Skin epidermis (tissue), 12 donors: ENCODE data around the gene FBXO34.
A peak's percentile ranks its signal among the peaks of the same experiment; 100 is the strongest.
"Not testable (repeated sequence)": the region's sequence is repeated elsewhere in the genome, so short reads cannot be mapped to it uniquely, and the experiment has no call there.

Experiments
- H3K27ac ChIP-seq, 21 experiments: fragments of 200-600 bp; sonication (generic) in 11 of 21; one replicate each; pipeline ENCODE4 v1.5.0; 2020; ENCODE audit warnings: mild to moderate bottlenecking in 3 of 21, inconsistent platforms in 2 of 21, moderate library complexity in 2 of 21
- H3K4me3 ChIP-seq, 7 experiments: fragments of 200-600 bp; sonication (generic) in 2 of 7; one replicate each; pipeline ENCODE4 v1.5.0; 2020; ENCODE audit warnings: inconsistent platforms in 2 of 7, mild to moderate bottlenecking in 2 of 7, moderate library complexity in 1 of 7

Gene FBXO34

DNA sequence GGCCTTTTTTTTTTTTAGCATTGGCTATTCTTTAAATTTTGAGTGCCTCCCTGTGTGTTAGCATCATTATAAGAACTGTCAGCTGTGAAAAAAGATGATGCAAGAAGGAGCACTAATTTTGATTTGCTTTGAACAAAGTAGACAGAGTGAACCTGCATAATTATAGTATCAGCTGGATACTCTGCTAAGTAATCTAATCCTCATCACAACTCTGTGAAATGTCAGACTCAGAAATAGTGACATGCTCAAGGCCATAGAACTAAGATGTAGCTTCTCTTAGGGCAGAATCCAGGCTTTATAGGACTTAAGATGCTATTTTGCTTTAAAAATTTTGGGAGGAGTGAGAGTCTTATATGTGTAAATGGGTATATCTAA lies 31.9 kb downstream of the FBXO34 start:
- no peak overlapping the region for H3K27ac ChIP-seq
- no peak overlapping the region for H3K4me3 ChIP-seq

DNA sequence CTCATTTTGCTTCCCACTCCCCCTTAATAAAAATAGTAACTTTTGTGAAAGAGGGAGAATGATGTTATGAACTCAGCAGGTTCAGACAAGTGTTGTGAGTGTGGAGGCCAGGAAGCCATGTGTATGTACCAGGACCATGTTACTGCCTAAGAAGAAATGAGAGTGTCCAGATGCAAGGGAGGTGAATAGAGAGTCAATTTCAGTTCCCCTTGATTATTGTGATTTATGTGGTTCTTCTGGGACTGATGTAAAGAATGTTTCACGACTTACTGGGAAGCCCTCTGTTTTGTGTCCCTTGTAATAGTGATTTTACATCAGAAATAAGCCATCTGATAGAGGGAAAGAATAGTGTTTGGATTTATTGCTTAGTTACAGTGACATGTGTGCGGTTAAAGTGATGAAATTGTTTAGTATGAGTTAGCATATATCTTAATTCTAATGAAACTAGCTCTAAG lies 32.5 kb downstream of the FBXO34 start:
- no peak overlapping the region for H3K27ac ChIP-seq
- H3K4me3 ChIP-seq, result no peak overlapping the region

DNA sequence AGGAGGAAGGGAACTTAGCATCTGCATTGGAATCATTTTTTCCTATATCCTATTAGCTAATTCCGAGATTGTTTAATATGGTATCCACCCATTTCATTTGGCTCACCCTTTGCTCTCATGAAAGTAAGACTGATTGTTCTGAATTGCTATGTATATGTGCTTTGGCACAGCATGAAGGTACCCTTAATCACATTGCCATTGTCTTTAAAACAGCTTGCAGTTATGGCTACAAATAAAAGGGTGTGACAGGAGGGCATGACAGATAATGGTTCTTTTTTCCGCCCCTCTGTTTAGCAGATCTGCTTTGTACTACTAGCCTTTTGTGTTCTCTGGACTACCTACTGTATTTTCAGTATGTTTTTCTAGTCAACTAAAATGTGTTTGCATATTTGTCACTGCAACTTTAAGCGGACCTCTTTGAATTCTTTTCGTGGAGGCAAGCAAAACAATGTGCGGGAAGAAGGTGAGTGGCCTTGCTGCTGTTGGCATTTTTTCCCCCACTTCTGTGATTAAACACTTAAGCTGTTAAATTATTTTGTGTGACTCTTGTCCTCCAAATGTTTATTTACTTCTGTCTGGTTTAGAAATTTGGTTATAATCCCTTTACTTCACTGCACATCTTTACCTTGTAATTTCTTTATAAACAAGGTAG lies 35.8 kb downstream of the FBXO34 start:
- no peak overlapping the region for H3K4me3 ChIP-seq
- peak overlapping the region in 1 of 21 experiments; percentile 51 for H3K27ac ChIP-seq

DNA sequence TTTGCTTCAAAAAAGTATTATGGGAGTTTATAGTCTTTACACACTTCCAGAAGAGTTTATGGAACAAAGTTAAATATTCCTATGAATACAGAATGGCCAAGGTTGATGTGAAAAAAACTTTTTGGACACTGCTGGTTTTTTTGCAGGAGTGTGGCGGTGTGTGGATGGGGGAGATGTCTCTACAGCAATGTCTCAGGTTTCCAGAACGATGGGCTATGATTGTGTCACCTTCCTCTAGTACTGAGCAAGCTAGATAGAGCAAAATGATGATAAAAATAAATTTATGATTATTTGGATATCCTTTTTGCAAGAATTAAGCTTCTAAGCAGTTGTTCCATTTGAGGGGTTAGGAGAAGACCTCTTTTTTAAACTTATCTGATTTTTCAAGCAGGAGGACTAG lies 37.9 kb downstream of the FBXO34 start:
- no peak overlapping the region for H3K4me3 ChIP-seq
- H3K27ac ChIP-seq, result no peak overlapping the region

DNA sequence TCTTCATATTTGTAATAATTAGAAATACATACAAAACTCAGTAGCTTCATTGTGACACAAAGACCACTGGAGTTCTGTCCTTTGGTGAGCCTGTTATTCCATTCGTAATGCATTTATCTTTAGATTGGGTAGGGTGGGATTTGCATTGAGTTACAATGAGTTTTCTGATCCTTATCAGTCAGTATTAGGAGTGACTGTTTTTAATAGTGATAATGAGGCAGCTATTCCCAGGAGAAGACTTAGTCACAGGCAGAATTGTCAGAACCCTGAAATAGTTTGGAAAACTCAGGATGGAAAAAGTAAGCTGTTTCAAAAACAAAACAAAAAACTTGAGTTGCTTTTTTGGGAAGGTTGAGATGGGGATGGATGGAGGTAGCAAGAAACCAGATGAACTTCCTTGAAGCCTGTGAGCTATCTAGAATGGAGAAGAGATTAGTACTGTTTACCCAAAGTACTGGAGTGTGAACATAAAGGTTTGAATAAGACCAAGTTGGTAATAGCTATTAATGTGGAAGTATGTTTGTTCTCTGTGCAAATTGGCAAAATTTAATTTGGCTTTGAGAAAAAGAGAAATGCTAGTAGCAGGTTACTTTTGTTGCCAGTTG lies 38.6 kb downstream of the FBXO34 start:
- no peak overlapping the region for H3K27ac ChIP-seq
- H3K4me3 ChIP-seq, result no peak overlapping the region

DNA sequence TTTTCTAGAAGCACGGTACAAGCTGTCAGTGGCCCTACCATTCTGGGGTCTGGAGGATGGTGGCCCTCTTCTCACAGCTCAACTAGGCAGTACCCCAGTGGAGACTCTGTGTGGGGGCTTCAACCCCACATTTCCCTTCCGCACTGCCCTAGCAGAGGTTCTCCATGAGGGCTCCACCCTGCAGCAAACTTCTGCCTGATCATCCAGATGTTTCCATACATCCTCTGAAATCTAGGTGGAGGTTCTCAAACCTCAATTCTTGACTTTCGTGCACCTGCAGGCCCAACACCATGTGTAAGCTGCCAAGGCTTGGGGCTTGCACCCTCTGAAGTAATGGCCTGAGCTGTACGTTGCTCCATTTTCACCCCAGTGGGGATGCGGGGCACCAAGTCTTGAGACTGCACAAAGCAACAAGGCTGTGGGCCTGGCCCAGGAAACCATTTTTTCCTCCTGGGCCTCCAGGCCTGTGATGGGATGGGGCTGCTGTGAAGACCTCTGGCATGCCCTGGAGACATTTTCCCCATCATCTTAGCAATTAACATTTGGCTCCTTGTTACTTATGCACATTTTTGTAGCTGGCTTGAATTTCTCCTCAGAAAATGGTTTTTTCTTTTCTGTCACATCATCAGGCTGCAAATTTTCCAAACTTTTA lies 41.3 kb downstream of the FBXO34 start:
- not testable (repeated sequence) for H3K27ac ChIP-seq, H3K4me3 ChIP-seq

DNA sequence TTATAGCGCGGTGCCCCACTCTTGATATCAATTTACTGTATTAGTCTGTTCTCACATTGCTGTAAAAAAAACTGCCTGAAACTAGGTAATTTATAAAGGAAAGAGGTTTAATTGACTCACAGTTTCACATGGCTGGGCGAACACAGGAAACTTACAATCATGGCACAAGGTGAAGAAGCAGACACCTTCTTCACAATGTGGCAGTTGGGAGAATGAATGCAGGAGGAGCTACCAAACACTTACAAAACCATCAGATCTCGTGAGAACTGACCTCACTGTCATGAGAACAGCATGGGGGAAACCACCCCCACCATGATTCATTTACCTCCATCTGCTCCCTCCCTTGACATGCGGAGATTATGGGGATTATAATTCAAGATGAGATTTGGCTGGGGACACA lies 42.3 kb downstream of the FBXO34 start:
- Histone ChIP-seq H3K4me3 (no peak overlapping the region), H3K27ac (no peak overlapping the region)

DNA sequence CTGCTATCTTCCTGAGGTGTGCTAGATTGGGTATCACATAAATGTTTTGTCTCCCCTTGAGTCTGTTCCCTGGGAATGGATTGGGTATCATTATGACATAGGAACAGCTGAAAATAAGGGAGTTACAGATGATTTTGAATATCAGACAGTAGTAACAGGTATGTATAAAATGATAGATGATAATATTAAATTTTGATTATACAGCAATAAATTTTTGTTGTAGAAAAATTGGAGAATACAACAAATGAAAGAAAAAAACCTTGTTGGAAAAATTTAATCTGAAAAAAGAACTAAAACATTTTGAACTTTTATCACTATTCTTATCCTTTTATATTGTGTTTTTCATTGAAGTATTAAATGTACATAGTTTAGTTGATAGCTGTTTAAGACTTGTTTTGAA lies 43.2 kb downstream of the FBXO34 start:
- H3K27ac ChIP-seq, result no peak overlapping the region

DNA sequence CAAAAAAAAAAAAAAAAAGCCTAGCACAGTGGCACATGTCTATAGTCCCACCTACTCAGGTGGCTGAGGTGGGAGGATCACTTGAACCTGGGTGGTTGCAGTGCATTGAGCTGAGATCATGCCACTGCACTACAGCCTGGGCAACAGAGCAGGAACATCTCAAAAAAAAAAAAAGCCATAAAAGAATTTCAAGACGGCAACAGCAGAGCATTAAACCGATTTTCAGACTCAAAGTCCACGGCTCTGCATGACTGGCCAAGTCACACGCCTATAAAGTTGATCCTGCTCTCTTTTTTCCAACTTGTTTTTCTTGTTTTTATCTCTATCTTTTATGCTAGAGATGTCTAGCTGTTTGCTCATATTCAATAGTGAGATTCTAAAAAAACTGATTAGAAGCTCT lies 45.3 kb downstream of the FBXO34 start:
- H3K27ac ChIP-seq, result no peak overlapping the region
- no peak overlapping the region for H3K4me3 ChIP-seq

More for the DNA sequence above, 43.2 kb downstream of the FBXO34 start:
- no peak overlapping the region for H3K4me3 ChIP-seq

DNA sequence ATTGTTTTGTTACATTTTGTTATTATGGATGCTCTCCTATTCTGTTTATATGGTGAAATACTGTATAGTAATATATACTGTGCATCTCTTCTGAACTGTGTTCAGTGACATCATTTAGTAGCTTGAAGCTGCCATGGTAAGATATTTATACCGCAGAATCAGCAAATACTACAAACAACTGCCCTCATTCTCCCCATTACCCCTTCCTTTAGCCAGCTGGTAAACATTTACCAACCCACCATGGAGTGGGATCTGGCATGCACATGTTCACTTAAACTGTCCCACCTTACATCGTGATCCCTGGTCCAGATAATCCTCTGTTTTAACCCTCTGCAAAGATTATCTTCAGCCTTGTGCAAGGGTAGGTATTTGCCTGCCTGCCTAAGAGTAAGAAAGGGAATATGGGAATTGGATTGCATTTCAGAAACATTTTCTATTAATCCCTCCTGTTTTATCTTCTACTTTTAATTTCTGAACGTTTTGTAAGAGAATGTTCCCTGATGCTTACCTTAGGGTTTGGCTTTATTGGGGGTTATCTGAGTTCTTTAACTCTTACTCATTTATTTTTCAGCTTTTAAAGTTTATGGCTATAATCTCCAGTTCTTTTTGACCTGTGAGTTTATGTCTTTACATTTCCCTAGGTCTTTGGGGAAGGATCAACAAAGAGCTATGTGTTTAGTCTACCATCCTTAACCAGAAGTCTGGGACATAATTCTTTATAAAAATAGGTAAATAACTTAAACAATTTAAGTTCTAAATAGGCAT lies 46.5 kb downstream of the FBXO34 start:
- no peak overlapping the region for H3K4me3 ChIP-seq
- no peak overlapping the region for H3K27ac ChIP-seq

DNA sequence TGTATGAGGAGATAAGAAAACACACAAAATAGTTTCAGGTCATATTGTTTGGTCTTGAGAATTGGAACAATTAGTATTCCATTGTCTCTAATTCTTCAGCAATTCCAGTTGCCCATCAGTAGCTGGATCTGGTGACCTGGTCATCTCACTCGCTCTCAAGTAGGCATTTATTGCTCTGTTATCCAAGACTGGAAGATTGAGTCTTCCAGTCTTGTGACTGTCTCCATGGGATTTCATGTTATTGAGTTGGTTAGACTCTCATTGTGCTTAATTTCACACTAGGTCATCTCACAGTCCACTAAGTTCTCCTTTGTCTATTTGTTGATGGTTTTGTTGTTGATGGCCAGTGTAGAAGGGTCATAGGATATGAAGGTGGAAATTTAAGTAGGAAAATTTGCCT lies 47.5 kb downstream of the FBXO34 start:
- Histone ChIP-seq H3K27ac (no peak overlapping the region), H3K4me3 (no peak overlapping the region)

DNA sequence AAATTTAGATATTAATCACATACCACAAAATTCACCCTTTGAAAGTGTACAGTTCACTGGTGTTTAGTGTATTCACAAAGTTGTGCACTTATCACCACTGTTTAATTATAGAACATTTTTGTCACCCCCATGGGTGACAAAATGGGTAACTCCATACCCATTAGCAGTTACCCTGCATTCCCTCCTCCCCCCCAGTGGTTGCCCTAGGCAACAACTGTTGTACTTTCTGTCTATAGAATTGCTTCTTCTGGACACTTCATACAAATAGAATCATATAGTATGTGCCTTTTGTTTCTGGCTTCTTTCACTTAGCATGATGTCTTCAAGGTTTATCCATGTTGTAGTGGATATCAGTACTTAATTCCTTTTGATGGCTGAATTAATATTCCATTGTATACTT lies 52.7 kb downstream of the FBXO34 start:
- Histone ChIP-seq H3K4me3 (no peak overlapping the region), H3K27ac (no peak overlapping the region)

DNA sequence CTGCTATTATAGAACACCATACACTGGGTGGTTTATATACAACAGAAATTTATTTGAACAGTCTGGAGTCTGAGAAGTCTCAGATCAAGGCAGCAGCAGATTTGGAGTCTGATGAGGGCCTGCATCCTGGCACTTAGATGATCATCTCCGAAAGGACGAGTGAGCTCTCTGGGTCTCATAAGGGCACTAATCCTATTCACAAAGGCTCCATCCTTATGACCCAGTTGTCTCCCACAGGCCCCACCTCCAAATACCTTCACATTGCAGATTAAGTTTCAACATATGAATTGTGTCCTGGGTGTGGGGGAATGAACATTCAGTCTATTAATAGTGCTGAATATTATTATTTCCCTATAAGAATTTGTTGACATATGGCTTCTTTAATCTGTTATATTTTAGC lies 53.6 kb downstream of the FBXO34 start:
- H3K4me3 ChIP-seq, result no peak overlapping the region
- no peak overlapping the region for H3K27ac ChIP-seq

DNA sequence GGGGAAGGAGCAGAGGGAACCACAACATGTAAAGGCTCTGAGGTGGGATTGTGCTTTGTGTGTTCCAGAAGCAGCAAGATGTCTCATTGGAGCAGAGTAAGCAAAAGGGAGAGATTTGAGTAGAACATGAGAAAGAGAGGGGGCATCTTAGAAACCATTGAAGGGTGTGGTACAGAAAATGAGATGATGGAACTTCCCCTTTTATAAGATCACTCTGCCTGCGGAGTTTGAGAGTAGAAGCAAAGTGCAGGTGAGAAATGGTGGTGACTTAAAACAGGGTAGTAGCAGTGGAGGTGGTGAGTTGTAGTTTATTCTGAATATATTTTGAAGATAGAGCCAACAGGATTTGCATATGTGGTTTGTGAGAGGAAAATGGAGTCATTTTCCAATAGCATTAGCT lies 56.0 kb downstream of the FBXO34 start:
- no peak overlapping the region for H3K27ac ChIP-seq
- H3K4me3 ChIP-seq, result no peak overlapping the region

DNA sequence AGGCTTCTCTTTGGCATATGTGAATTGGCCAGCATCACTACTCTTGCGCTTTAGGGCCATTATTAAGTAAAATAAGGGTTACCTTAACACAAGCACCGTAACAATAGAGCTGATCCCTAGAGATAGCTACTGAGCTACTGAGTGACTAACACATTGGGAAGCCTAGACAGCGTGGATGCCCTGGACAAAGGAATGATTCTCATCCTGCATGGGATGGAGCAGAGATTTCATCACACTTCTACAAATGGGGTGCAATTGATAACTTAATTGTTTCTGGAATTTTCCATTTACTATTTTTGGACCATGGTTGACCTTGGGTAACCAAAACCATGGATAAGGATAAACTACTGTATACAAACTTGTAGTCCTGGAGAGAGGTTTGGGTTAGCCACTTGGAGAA lies 57.1 kb downstream of the FBXO34 start:
- H3K27ac ChIP-seq, result no peak overlapping the region
- no peak overlapping the region for H3K4me3 ChIP-seq

DNA sequence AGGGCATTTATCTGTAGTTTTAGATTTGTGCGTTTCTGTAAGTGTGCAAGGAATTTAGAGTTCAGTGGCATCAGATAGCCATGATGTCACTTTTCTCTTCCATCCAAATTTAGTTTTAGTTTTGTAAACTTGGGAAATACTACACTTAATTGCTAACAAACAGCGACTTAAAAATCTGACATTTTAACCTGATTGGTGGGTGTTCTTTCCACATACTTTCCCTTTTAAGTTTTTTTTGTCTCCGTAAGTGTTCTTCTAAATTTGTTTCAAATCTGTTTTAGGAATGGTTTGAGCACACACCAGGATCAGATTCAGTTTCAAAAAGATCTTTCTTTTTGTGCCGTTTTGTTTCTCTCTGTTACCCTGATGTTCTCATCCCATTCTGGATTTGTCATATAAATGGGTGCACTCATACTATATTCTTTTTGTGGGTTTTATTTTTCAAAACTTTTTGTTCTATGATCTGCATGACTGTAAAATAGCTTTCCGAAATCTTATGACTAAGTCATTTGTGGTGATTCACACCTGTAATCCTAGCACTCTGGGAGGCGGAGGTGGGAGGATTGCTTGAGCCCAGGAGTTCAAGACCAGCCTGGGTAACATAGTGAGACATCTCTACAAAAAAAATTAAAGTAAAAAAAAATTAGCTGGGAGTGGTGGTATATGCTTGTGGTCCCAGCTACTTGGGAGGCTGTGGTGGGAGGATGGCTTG lies 58.9 kb downstream of the FBXO34 start:
- Histone ChIP-seq H3K27ac (peak overlapping the region in 2 of 21 experiments; percentile 27 to 35), H3K4me3 (no peak overlapping the region)

DNA sequence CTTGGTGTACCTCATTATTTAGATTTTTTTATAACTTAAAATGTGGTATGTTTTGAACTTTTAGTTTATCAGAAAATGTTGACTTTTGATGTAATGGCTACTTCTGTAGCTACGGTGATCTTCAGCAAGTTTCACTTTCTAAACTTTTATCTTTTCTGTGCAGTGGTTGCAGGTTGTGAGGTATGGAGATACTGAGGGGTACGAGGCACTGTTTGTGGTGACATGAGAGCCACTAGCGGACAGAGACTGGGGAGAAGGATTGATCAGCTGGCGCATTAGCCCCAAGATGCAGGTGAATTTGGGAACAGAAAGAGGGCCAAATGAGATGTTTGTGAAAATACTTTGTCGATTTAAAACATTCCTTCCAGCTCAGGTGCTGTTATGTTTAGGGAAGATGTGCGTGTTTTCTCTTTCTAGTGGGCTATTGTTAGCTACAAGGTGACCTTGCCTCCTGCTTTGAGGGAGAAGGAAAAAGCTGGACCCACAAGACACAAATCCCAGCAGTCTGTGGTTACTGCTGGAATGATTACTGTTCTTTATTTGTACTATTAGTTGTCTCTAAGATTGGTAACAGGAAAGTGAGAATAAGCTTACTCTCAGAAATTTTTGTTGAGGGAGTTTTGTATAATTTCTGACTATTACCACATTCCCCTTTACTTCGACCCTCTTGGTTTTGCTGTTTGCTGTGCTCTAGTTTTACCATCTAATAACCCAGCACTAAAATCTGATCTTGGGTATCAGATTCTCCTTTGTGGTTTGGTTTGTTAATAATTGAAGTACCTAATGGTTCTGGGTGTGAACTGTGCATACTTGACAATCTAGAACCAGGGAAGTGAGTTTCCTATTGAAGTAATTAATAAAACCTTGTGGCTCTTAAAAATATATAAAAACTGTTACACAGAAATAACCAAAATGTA lies 61.7 kb downstream of the FBXO34 start:
- Histone ChIP-seq H3K27ac (peak overlapping the region in 12 of 21 experiments; percentile 11 to 82 (median 59)), H3K4me3 (no peak overlapping the region)

DNA sequence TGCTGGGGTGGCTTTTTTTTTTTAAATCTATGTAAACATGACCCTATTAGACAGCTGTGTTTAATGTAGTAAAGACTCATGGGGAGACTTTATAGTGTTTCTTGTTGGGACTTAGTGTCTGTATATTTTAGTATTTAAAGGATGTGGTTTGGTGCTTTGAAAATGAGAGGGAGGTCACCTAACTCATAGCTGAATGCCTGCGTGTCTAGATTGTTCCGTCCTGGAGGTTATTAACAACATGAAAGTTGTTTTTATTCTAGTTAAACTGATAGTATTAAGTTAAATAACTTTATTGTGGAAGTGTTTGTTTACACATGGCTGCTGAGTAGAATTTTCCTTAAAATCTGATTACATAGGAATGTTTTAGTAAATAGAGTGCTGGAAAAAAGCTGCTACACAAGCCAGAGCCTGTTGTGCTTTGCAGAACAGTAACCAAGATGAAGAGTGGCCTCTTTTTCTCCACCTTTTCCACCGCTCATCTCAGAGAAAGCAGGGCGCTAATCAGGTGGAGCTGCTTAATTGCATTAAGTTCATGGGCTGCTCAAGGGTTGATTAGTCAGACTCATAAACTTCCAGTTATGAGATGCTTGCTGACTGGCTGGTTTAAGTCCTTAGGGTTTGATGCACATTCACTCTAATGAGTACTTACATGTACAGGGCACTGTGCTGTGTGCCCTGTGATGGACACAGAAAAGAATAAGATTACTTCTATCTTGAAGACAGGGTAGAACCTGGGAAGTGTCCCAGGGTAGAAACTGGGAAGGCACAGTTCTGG lies 62.7 kb downstream of the FBXO34 start:
- peak overlapping the region in 8 of 21 experiments; percentile 11 to 82 (median 65) for H3K27ac ChIP-seq
- H3K4me3 ChIP-seq, result no peak overlapping the region
